Neural cell (in vitro differentiated cells): ENCODE measurements around the gene FAM111A.

Experiments
- EP300 ChIP-seq: fragments of 450-650 bp; conservative IDR thresholded peaks from 2 replicates; pipeline ENCODE4 v1.6.1; 2014; ENCODE audit warnings: antibody characterized with exemption, mild to moderate bottlenecking, moderate library complexity; ENCODE audit not compliant: poor library complexity, severe bottlenecking
- EZH2 ChIP-seq: fragments of 200-600, 300-800 bp; shearing (Covaris generic), sonication (generic); IDR thresholded peaks from 2 replicates; pipeline ENCODE4 v1.6.1; 2014; ENCODE audit warnings: antibody characterized with exemption, low read length, borderline replicate concordance, mild to moderate bottlenecking; ENCODE audit not compliant: insufficient read depth, poor library complexity, severe bottlenecking
- RAD21 ChIP-seq: fragments of 450-650 bp; conservative IDR thresholded peaks from 2 replicates; pipeline ENCODE4 v1.6.1; 2014; ENCODE audit warnings: antibody characterized with exemption, mild to moderate bottlenecking, moderate library complexity
- TAF1 ChIP-seq: IDR thresholded peaks from 2 replicates; pipeline ENCODE4 v1.6.1; 2012; ENCODE audit warnings: low read depth
- TF ChIP-seq, protein P1 (sequence below): fragments of 450-650 bp; IDR thresholded peaks from 2 replicates; pipeline ENCODE4 v1.5.1; 2014; ENCODE audit warnings: antibody characterized with exemption, mild to moderate bottlenecking, moderate library complexity; ENCODE audit not compliant: poor library complexity, severe bottlenecking
- TF ChIP-seq, protein P2 (sequence below): IDR thresholded peaks from 2 replicates; pipeline ENCODE4 v1.6.1; 2012; ENCODE audit warnings: borderline replicate concordance

DNA sequence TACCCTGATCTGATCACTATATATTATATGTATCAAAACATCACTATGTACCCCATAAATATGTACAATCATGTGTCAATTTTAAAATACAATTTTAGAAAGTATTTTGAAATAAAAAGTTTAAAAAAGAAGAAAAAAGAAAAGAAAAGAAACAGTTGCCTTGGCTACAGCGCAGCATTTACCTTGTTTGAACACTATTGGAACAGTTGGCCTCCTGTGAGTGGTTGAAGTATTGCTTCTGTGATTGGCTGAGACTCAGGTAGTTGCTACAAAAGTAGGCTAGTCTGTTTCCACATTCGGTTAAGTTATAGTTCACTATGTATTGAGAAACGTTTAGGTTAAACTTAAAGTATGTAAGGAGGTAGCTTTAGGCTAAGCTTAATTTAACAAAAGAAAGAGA lies 21.4 kb downstream of the FAM111A start:
- TF ChIP-seq TAF1 (no peak), EZH2 (no peak), EP300 (no peak), RAD21 (no peak)
- TF ChIP-seq, protein P1, sequence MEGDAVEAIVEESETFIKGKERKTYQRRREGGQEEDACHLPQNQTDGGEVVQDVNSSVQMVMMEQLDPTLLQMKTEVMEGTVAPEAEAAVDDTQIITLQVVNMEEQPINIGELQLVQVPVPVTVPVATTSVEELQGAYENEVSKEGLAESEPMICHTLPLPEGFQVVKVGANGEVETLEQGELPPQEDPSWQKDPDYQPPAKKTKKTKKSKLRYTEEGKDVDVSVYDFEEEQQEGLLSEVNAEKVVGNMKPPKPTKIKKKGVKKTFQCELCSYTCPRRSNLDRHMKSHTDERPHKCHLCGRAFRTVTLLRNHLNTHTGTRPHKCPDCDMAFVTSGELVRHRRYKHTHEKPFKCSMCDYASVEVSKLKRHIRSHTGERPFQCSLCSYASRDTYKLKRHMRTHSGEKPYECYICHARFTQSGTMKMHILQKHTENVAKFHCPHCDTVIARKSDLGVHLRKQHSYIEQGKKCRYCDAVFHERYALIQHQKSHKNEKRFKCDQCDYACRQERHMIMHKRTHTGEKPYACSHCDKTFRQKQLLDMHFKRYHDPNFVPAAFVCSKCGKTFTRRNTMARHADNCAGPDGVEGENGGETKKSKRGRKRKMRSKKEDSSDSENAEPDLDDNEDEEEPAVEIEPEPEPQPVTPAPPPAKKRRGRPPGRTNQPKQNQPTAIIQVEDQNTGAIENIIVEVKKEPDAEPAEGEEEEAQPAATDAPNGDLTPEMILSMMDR, result no peak
- TF ChIP-seq, protein P2, sequence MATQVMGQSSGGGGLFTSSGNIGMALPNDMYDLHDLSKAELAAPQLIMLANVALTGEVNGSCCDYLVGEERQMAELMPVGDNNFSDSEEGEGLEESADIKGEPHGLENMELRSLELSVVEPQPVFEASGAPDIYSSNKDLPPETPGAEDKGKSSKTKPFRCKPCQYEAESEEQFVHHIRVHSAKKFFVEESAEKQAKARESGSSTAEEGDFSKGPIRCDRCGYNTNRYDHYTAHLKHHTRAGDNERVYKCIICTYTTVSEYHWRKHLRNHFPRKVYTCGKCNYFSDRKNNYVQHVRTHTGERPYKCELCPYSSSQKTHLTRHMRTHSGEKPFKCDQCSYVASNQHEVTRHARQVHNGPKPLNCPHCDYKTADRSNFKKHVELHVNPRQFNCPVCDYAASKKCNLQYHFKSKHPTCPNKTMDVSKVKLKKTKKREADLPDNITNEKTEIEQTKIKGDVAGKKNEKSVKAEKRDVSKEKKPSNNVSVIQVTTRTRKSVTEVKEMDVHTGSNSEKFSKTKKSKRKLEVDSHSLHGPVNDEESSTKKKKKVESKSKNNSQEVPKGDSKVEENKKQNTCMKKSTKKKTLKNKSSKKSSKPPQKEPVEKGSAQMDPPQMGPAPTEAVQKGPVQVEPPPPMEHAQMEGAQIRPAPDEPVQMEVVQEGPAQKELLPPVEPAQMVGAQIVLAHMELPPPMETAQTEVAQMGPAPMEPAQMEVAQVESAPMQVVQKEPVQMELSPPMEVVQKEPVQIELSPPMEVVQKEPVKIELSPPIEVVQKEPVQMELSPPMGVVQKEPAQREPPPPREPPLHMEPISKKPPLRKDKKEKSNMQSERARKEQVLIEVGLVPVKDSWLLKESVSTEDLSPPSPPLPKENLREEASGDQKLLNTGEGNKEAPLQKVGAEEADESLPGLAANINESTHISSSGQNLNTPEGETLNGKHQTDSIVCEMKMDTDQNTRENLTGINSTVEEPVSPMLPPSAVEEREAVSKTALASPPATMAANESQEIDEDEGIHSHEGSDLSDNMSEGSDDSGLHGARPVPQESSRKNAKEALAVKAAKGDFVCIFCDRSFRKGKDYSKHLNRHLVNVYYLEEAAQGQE, result no peak
